ENCODE results near the gene DNM3.

- TF ChIP-seq POLR2AphosphoS5 (IDR thresholded peaks at IDR 0.05; ENCODE audit: borderline replicate concordance, low read depth, low read length) = no peak
- no peak for TF ChIP-seq EZH2 (IDR thresholded peaks at IDR 0.05)
- no peak for TF ChIP-seq FOXP2 (optimal IDR thresholded peaks at IDR 0.05; ENCODE audit: control extremely low read depth, extremely low read length, insufficient read depth)
Observed at GRCh38 chr1:172351346-172351745, 510.0 kb downstream of the DNM3 start.

All from SK-N-MC (cell line).